RWPE2 (cell line): ENCODE results near the gene TRIM44.

Source experiments
- ATAC-seq: fragments of 200-7000 bp; cut with Tn5 transposase; 3 replicates; pipeline ENCODE4 v1.9.1; 2021; ENCODE audit warnings: low read depth
- DNase-seq: peaks from one replicate; pipeline ENCODE4 v3.0.0-alpha.2; 2020; ENCODE audit warnings: low spot score
- H3K27ac ChIP-seq: fragments of 450-650 bp; 2 replicates; pipeline ENCODE4 v1.5.1; 2017; ENCODE audit warnings: mild to moderate bottlenecking; ENCODE audit not compliant: poor library complexity, severe bottlenecking
- H3K27me3 ChIP-seq: fragments of 250-450 bp; sonication (Bioruptor Pico); 2 replicates; pipeline ENCODE4 v1.5.1; 2021; ENCODE audit warnings: mild to moderate bottlenecking, moderate library complexity; ENCODE audit not compliant: insufficient read depth, poor library complexity, severe bottlenecking
- H3K36me3 ChIP-seq: fragments of 250-450 bp; sonication (Bioruptor Pico); 2 replicates; pipeline ENCODE4 v1.5.1; 2020; ENCODE audit warnings: low read depth, mild to moderate bottlenecking, moderate library complexity
- H3K4me1 ChIP-seq: fragments of 250-450 bp; sonication (Bioruptor Pico); 2 replicates; pipeline ENCODE4 v1.5.1; 2021; ENCODE audit warnings: mild to moderate bottlenecking, moderate library complexity; ENCODE audit not compliant: insufficient read depth, poor library complexity, severe bottlenecking
- H3K4me3 ChIP-seq: fragments of 250-450 bp; sonication (Bioruptor Pico); 2 replicates; pipeline ENCODE4 v1.5.1; 2021; ENCODE audit warnings: mild to moderate bottlenecking, moderate library complexity; ENCODE audit not compliant: severe bottlenecking
- H3K9me3 ChIP-seq: fragments of 250-450 bp; sonication (Bioruptor Pico); 2 replicates; pipeline ENCODE4 v1.5.1; 2021; ENCODE audit warnings: mild to moderate bottlenecking, moderate library complexity; ENCODE audit not compliant: severe bottlenecking
- TF ChIP-seq, protein P1 (sequence below): fragments of 450-650 bp; IDR thresholded peaks from one replicate; pipeline ENCODE4 v1.5.1; 2017; ENCODE audit warnings: mild to moderate bottlenecking, moderate library complexity; ENCODE audit not compliant: poor library complexity, severe bottlenecking

The TRIM44 gene

DNA sequence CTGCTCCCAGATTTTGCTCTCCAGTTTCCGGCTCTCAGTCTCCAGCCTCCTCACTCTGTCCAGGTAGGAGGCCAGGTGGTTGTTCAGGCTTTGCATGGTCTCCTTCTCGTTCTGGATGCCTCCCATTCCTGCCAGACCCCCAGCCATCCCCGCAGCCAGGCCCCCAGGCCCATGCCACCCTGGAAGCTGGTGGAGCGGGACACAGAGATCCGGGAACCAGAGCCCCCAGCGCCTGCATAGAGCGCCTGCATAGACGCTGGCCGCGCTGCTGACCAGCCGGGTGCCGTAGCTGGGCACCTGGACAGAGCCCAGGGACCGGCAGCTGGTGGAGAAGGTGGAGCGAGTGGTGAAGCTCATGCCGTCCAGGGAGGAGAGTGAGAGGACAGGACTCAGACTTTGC is 198.6 kb downstream of the TRIM44 start:
- Histone ChIP-seq H3K27ac (no peak overlapping the region), H3K9me3 (no peaks in the 10 kb centered on the region), H3K36me3 (no peaks in the 10 kb centered on the region), H3K4me1 (no peaks in the 10 kb centered on the region), H3K27me3 (no peaks in the 10 kb centered on the region), H3K4me3 (no peak overlapping the region)
- ATAC-seq (no peak), DNase-seq (no peak)
- TF ChIP-seq, protein P1, sequence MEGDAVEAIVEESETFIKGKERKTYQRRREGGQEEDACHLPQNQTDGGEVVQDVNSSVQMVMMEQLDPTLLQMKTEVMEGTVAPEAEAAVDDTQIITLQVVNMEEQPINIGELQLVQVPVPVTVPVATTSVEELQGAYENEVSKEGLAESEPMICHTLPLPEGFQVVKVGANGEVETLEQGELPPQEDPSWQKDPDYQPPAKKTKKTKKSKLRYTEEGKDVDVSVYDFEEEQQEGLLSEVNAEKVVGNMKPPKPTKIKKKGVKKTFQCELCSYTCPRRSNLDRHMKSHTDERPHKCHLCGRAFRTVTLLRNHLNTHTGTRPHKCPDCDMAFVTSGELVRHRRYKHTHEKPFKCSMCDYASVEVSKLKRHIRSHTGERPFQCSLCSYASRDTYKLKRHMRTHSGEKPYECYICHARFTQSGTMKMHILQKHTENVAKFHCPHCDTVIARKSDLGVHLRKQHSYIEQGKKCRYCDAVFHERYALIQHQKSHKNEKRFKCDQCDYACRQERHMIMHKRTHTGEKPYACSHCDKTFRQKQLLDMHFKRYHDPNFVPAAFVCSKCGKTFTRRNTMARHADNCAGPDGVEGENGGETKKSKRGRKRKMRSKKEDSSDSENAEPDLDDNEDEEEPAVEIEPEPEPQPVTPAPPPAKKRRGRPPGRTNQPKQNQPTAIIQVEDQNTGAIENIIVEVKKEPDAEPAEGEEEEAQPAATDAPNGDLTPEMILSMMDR, result no peak

DNA sequence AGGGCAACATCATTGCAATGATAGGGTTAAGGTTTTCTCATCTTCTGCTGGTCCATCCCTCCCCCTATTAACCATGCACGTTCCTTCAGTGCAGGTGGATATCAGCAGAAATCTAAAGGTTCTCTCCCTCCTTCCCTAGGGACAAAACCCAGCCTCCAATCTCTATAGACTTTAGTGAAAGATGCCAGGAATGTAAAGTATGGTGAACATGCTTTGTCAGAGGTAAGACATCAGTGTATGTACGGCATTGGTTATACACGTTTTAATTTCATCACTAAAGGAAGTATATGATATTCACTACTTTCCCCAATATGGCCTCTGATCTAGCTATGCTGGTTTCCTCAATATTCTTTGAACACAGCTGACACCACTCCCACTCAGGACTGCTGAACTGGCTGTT is 200.1 kb downstream of the TRIM44 start:
- Histone ChIP-seq H3K27me3 (no peaks in the 10 kb centered on the region), H3K9me3 (no peaks in the 10 kb centered on the region), H3K27ac (no peak overlapping the region), H3K36me3 (no peaks in the 10 kb centered on the region), H3K4me1 (no peaks in the 10 kb centered on the region), H3K4me3 (no peak overlapping the region)
- no peak for DNase-seq
- no peak for ATAC-seq
- TF ChIP-seq, protein P1, result no peak

DNA sequence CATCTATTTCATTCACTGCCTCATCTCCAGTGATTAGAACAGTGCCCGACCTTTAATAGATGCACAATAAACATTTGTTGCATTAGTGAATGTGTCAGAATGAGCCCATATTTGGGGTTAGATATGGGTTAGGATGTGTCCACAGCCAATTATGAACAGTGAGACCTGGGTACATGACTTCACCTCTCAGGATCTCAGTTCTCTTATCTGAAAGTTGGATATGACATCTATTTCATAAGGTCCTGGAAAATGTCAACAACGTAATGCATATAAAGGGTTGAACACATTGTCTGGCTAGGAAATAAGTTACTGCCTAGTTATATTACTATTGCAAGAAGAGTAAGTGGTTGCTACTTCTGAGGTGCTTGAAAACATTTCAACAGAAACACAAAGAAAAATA is 201.6 kb downstream of the TRIM44 start:
- TF ChIP-seq, protein P1, result no peak
- Histone ChIP-seq H3K9me3 (no peaks in the 10 kb centered on the region), H3K36me3 (no peaks in the 10 kb centered on the region), H3K27ac (no peak overlapping the region), H3K27me3 (no peaks in the 10 kb centered on the region), H3K4me1 (no peaks in the 10 kb centered on the region), H3K4me3 (no peak overlapping the region)
- ATAC-seq (no peak), DNase-seq (no peak)

DNA sequence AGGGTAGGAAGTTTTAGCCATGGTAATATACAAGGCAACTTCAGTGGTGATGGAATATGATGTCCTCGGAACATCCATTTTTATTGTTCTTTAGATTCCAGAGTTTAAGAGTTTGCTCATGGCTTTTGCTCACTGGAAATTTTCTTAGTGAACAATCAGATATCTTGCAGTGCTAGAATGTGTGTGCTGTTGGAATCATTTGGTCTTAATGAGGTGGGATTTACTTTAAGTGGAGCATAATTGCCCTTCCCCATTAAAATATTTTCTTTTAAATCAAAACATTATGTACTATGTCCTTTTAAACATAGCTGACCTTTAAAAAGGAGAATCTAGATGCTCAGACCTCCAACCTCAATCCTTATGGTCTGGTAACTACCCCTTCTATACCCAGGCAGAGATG is 204.0 kb downstream of the TRIM44 start:
- DNase-seq (no peak), ATAC-seq (no peak)
- Histone ChIP-seq H3K27me3 (no peaks in the 10 kb centered on the region), H3K27ac (no peak overlapping the region), H3K4me1 (no peaks in the 10 kb centered on the region), H3K4me3 (no peak overlapping the region), H3K36me3 (no peaks in the 10 kb centered on the region), H3K9me3 (no peaks in the 10 kb centered on the region)
- TF ChIP-seq, protein P1, result no peak
